H1 (cell line): ENCODE data around the gene ABCC6. TPM values are rescaled to one million over a fixed set of nuclear protein-coding genes. Genes with fewer than 3 reads are reported as not detected.

Experiments
- CTCF ChIA-PET: fragments of 300-600 bp; sonication (Branson Sonifier 250); formaldehyde crosslinking; loops from one replicate; lab custom pipeline; 2021; ENCODE audit not compliant: partially characterized antibody; lab: Charles Lee
- POLR2A ChIA-PET: fragments of 300-600 bp; sonication (Branson Sonifier 250); formaldehyde crosslinking; loops from one replicate; lab custom pipeline; 2021; ENCODE audit warnings: inconsistent platforms; ENCODE audit not compliant: partially characterized antibody; lab: Charles Lee
- DNase-seq, 2 experiments: peaks; one replicate each; pipeline versions ENCODE4 v3.0.0 to v3.0.0-alpha.2; 2010 to 2022; ENCODE audit warnings: low spot score in 2 of 2, low read depth in 1 of 2, mixed read lengths in 1 of 2
- FAIRE-seq: peaks from 2 replicates; lab custom pipeline; 2011; peaks lifted over from hg19 to GRCh38; lab: Jason Lieb, UNC
- H2AFZ ChIP-seq: 2 replicates; pipeline ENCODE4 v1.8.1; 2012; ENCODE audit warnings: low read length, inconsistent platforms
- H2AK5ac ChIP-seq: 2 replicates; pipeline ENCODE4 v1.6.1; 2013; ENCODE audit warnings: low read depth, low read length
- H2BK120ac ChIP-seq: replicated peaks from 2 replicates; pipeline ENCODE3; 2013; ENCODE audit warnings: low read depth, low read length, inconsistent platforms
- H2BK12ac ChIP-seq: 2 replicates; pipeline ENCODE4 v1.6.1; 2013; ENCODE audit warnings: low read depth, low read length
- H2BK15ac ChIP-seq: 2 replicates; pipeline ENCODE4 v1.6.1; 2013; ENCODE audit warnings: low read length
- H2BK20ac ChIP-seq: 2 replicates; pipeline ENCODE4 v1.6.1; 2013; ENCODE audit warnings: low read length
- H2BK5ac ChIP-seq: 2 replicates; pipeline ENCODE4 v1.6.1; 2013; ENCODE audit warnings: low read depth, low read length
- H3K14ac ChIP-seq: 2 replicates; pipeline ENCODE4 v1.6.1; 2013; ENCODE audit warnings: inconsistent platforms; ENCODE audit not compliant: insufficient read length
- H3K18ac ChIP-seq: 2 replicates; pipeline ENCODE4 v1.6.1; 2013; ENCODE audit warnings: low read length; ENCODE audit errors: extremely low read depth
- H3K23ac ChIP-seq: 2 replicates; pipeline ENCODE4 v1.6.1; 2013; ENCODE audit warnings: inconsistent platforms; ENCODE audit not compliant: insufficient read length
- H3K23me2 ChIP-seq: 2 replicates; pipeline ENCODE4 v1.6.1; 2013; ENCODE audit warnings: low read depth, low read length
- H3K27ac ChIP-seq: 2 replicates; pipeline ENCODE4 v1.6.1; 2011; ENCODE audit warnings: low read depth, low read length, inconsistent platforms
- H3K27me3 ChIP-seq, 4 experiments: replicated peaks in 1 of 4; 1 replicate in 1 of 4; 2 replicates in 3 of 4; pipeline versions ENCODE4 v1.6.1 to v1.8.1; 2011 to 2013; ENCODE audit warnings: low read length in 3 of 4, mild to moderate bottlenecking in 3 of 4, inconsistent platforms in 2 of 4, mixed read lengths in 2 of 4, moderate library complexity in 1 of 4; ENCODE audit not compliant: control insufficient read depth in 3 of 4, insufficient read depth in 3 of 4; ENCODE audit errors: extremely low read depth in 1 of 4
- H3K36me3 ChIP-seq, 4 experiments: 2 replicates each; pipeline versions ENCODE4 v1.6.1 to v1.8.1; 2011 to 2013; ENCODE audit warnings: mild to moderate bottlenecking in 4 of 4, low read length in 3 of 4, moderate library complexity in 2 of 4, control low read depth in 1 of 4, inconsistent platforms in 1 of 4; ENCODE audit not compliant: insufficient read depth in 4 of 4, control insufficient read depth in 2 of 4
- H3K4ac ChIP-seq: replicated peaks from 2 replicates; pipeline ENCODE3; 2013; ENCODE audit warnings: low read length, low read depth, mixed read lengths, inconsistent platforms; ENCODE audit not compliant: insufficient read length
- H3K4me1 ChIP-seq, 4 experiments: replicated peaks in 1 of 4; 1 replicate in 1 of 4; 2 replicates in 3 of 4; pipeline versions ENCODE4 v1.6.1 to v1.8.1; 2011 to 2013; ENCODE audit warnings: low read length in 3 of 4, inconsistent platforms in 2 of 4, mixed read lengths in 1 of 4; ENCODE audit not compliant: insufficient read depth in 4 of 4, control insufficient read depth in 3 of 4
- H3K4me2 ChIP-seq, 2 experiments: 2 replicates each; pipeline versions ENCODE4 v1.6.1 to v1.8.1; 2011 to 2013; ENCODE audit warnings: low read depth in 2 of 2, low read length in 2 of 2, control low read depth in 1 of 2, inconsistent platforms in 1 of 2, mild to moderate bottlenecking in 1 of 2; ENCODE audit not compliant: insufficient read depth in 1 of 2
- H3K4me3 ChIP-seq, 4 experiments: fragments of 200-600, 300-600 bp in 1 of 4; sonication (generic), shearing (Covaris generic), sonication (Bioruptor Twin) in 1 of 4; 2 replicates each; pipeline versions ENCODE4 v1.5.1 to v1.8.1; 2011 to 2016; ENCODE audit warnings: low read length in 4 of 4, low read depth in 3 of 4, control low read depth in 2 of 4, inconsistent platforms in 2 of 4, mild to moderate bottlenecking in 2 of 4, mixed read lengths in 1 of 4, moderate library complexity in 1 of 4; ENCODE audit not compliant: insufficient read depth in 2 of 4; ENCODE audit errors: extremely low read depth in 1 of 4
- H3K56ac ChIP-seq: replicated peaks from 2 replicates; pipeline ENCODE3; 2013; ENCODE audit warnings: low read depth, mild to moderate bottlenecking, mixed read lengths, low read length, inconsistent platforms; ENCODE audit not compliant: insufficient read length
- H3K79me1 ChIP-seq: 2 replicates; pipeline ENCODE4 v1.6.1; 2013; ENCODE audit warnings: low read depth, low read length, control low read depth
- H3K79me2 ChIP-seq, 2 experiments: 2 replicates each; pipeline versions ENCODE4 v1.6.1 to v1.8.1; 2012 to 2013; ENCODE audit warnings: low read length in 2 of 2, mild to moderate bottlenecking in 2 of 2, inconsistent platforms in 1 of 2; ENCODE audit not compliant: insufficient read depth in 2 of 2, control insufficient read depth in 1 of 2
- H3K9ac ChIP-seq, 4 experiments: replicated peaks in 1 of 4; 1 replicate in 1 of 4; 2 replicates in 3 of 4; pipeline versions ENCODE4 v1.6.1 to v1.8.1; 2011 to 2013; ENCODE audit warnings: low read depth in 3 of 4, low read length in 3 of 4, control low read depth in 2 of 4, mild to moderate bottlenecking in 2 of 4, moderate library complexity in 2 of 4, inconsistent platforms in 1 of 4; ENCODE audit errors: extremely low read depth in 1 of 4
- H3K9me3 ChIP-seq, 2 experiments: 2 replicates each; pipeline versions ENCODE4 v1.6.1 to v1.8.1; 2012 to 2013; ENCODE audit warnings: mild to moderate bottlenecking in 2 of 2, moderate library complexity in 2 of 2, control low read depth in 1 of 2, inconsistent platforms in 1 of 2, low read depth in 1 of 2, low read length in 1 of 2, mixed read lengths in 1 of 2; ENCODE audit not compliant: insufficient read depth in 2 of 2
- H4K20me1 ChIP-seq, 2 experiments: replicated peaks in 1 of 2; 2 replicates each; pipeline versions ENCODE3 to v1.8.1; 2011 to 2013; ENCODE audit warnings: inconsistent platforms in 2 of 2, low read length in 2 of 2, mild to moderate bottlenecking in 1 of 2; ENCODE audit not compliant: insufficient read depth in 2 of 2, control insufficient read depth in 1 of 2
- H4K5ac ChIP-seq: 2 replicates; pipeline ENCODE4 v1.6.1; 2013; ENCODE audit warnings: low read length, low read depth, mixed read lengths, inconsistent platforms; ENCODE audit not compliant: insufficient read length
- H4K8ac ChIP-seq: 2 replicates; pipeline ENCODE4 v1.8.0; 2013; ENCODE audit warnings: mild to moderate bottlenecking, moderate library complexity, low read length, inconsistent platforms; ENCODE audit not compliant: insufficient read depth; ENCODE audit errors: extremely low read depth
- H4K91ac ChIP-seq: replicated peaks from 2 replicates; pipeline ENCODE3; 2013; ENCODE audit warnings: low read length, mixed read lengths, inconsistent platforms; ENCODE audit not compliant: insufficient read length
- WGBS, 2 experiments: shearing (Covaris generic) in 1 of 2; methylation state at CpG; one replicate each; pipeline versions ENCODE4 v1.1.6 to v1.1.7; 2013 to 2015; ENCODE audit warnings: low lambda C conversion rate in 2 of 2, mixed read lengths in 2 of 2, inconsistent platforms in 1 of 2, low coverage in 1 of 2, missing lambda C conversion rate in 1 of 2; ENCODE audit not compliant: insufficient replicate concordance in 2 of 2, insufficient coverage in 1 of 2, insufficient read length in 1 of 2; ENCODE audit errors: extremely low coverage in 1 of 2, missing lambda C conversion rate in 1 of 2; 5-methylcytosine and 5-hydroxymethylcytosine counted together
- polyA plus RNA-seq, 7 experiments: library from polyadenylated mRNA; depleted of rRNA in 3 of 7; stranded (reverse) in 5 of 7; unstranded in 2 of 7; fragments of >200 nt in 5 of 7; fragments of 200-250 nt in 2 of 7; gene quantifications; 1 replicate in 5 of 7; 2 replicates in 1 of 7; 4 replicates in 1 of 7; pipeline versions ENCODE4 v1.2.1 to v1.2.3, GENCODE V29; 2011 to 2013; ENCODE audit warnings: missing spikeins in 2 of 7, mixed read lengths in 2 of 7
- total RNA-seq: library from RNA; stranded (reverse); fragmentation: NEBNext Ultra II Directional; extraction: Animal tissue kit (Norgen Biotek cat#: 25700); gene quantifications from 2 replicates; pipeline ENCODE4 v1.2.1, GENCODE V29; 2021

Gene ABCC6
- total and polyA plus RNA-seq, 2 of the 8 experiments (the other 6 are each of a cell fraction or from before 2014, with no cell fraction given): 1.6 to 1.8 TPM

DNA sequence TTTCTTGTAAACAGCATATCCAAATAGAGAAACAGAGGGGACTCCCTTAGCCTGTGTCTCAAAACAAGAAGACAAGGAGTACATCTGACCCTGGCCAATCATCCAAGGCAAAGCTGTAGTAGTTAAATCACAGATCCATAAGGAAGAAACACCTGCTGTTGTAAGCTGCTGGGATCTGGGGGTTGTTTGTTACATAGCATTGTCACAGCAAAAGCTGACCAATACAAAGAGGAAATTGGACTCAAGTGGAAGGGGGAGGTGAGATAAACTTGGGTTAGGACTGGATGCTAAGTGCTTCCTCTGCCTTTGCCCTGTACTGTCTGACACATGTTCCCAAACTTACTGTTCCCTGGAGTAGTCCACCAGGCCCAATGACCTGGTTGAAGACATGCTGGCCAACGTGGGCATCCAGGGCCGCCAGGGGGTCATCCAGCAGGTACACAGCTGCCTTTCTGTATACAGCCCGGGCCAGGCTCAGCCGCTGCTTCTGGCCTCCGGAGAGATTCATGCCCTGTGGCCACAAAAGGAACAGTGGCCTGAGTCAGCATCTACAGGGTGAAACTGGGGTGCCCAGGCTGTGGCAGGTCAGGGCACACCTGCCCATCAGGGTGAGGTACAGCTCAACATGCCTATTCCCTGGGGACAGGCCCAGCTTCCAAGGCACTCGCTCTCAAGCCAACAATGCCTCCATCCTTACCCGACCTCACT, 44.7 kb downstream of the ABCC6 start:
- FAIRE-seq (no peak), DNase-seq (no peak)
- Histone ChIP-seq H3K79me1 (no peaks in the 10 kb centered on the region), H3K9me3 (peaks cover 4 to 7% of the 10 kb centered on the region in 2 experiments; a peak in 3 of 4 replicates), H3K36me3 (no peaks in the 10 kb centered on the region), H2BK5ac (no peak overlapping the region), H2BK15ac (no peak overlapping the region), H2BK20ac (no peak overlapping the region), H2AFZ (no peak overlapping the region), H3K27ac (no peak overlapping the region), H3K4me3 (no peak overlapping the region), H3K79me2 (no peaks in the 10 kb centered on the region), H3K23me2 (peaks cover 4% of the 10 kb centered on the region; the same call in 1 of the 2 replicates), H3K18ac (no peak overlapping the region), H2AK5ac (no peak overlapping the region), H3K27me3 (no peaks in the 10 kb centered on the region), H3K9ac (no peak overlapping the region), H3K56ac (no peak overlapping the region), H4K91ac (no peak overlapping the region), H3K4me1 (peaks cover 0 to 5% (median 2%) of the 10 kb centered on the region in 4 experiments; a peak in 2 of 7 replicates), H3K14ac (no peak overlapping the region), H4K20me1 (peaks cover 0 to 3% of the 10 kb centered on the region in 2 experiments), H3K23ac (no peak overlapping the region), H3K4me2 (no peak overlapping the region), H2BK12ac (no peak overlapping the region), H4K5ac (no peak overlapping the region), H2BK120ac (no peak overlapping the region), H3K4ac (no peak overlapping the region), H4K8ac (no peak overlapping the region)
- ChIA-PET POLR2A (no interaction called here), CTCF (interaction anchor here (1.2 to 5.7 kb wide), 4 partner anchors 8 to 417 kb away, joined by 3 to 33 read pairs (median 4); no protein-coding TSS in a partner anchor)
- WGBS, 2 experiments: 94% methylated on average over 7 of the region's 7 CpGs; no CpG with 5 or more reads in 1 of the 2 experiments
